Measurements from ENCODE around the gene PTPRC. TPM values are rescaled to one million over a fixed set of nuclear protein-coding genes. Genes with fewer than 3 reads are reported as not detected.
A peak's percentile ranks its signal among the peaks of the same experiment; 100 is the strongest.

Gene PTPRC
- total and polyA plus RNA-seq, 12 donors, result 1.0 to 62.7 (median 5.3) TPM

GRCh38 chr1:198662821-198663220, 24.0 kb downstream of the PTPRC start:
- intact Hi-C loops (cut with DNase I), result no loop called here
- WGBS, 2 donors, result 86 to 87% methylated on average over 5 of the region's 5 CpGs
- peak overlapping the region in 1 of 10 donors; percentile 87 for H3K27ac ChIP-seq

GRCh38 chr1:198664068-198664788, 25.4 kb downstream of the PTPRC start:
- WGBS, 2 donors, result 64 to 75% methylated on average over 7 of the region's 7 CpGs
- Histone ChIP-seq H3K36me3 (peaks cover 0 to 12% (median 0%) of the 10 kb centered on the region in 9 donors), H3K9me3 (no peaks in the 10 kb centered on the region), H3K27ac (peak overlapping the region in 1 of 10 donors; percentile 87), H3K27me3 (no peaks in the 10 kb centered on the region), H3K4me3 (peak overlapping the region in 1 of 10 donors; percentile 23), H3K4me1 (peaks cover 0 to 88% (median 0%) of the 10 kb centered on the region in 9 donors)
- no peak for TF ChIP-seq CTCF (IDR thresholded peaks at IDR 0.05)
- ATAC-seq, result peak in 3 of 8 donors; percentile 44 to 64 (median 49)
- intact Hi-C loops (cut with DNase I), result no loop called here
- no peak for DNase-seq

More at GRCh38 chr1:198662821-198663220, 24.0 kb downstream of the PTPRC start:
- Histone ChIP-seq H3K9me3 (no peaks in the 10 kb centered on the region), H3K4me1 (peaks cover 0 to 88% (median 0%) of the 10 kb centered on the region in 9 donors), H3K27me3 (no peaks in the 10 kb centered on the region), H3K4me3 (peak overlapping the region in 1 of 10 donors; percentile 1), H3K36me3 (peaks cover 0 to 12% (median 0%) of the 10 kb centered on the region in 9 donors)
- no peak for DNase-seq
- no peak for TF ChIP-seq CTCF (IDR thresholded peaks at IDR 0.05)
- ATAC-seq, result no peak

GRCh38 chr1:198667186-198667585, 28.3 kb downstream of the PTPRC start:
- DNase-seq (no peak), ATAC-seq (no peak)
- H3K36me3 ChIP-seq, result peaks cover 0 to 12% (median 0%) of the 10 kb centered on the region in 9 donors
- no peaks in the 10 kb centered on the region for H3K9me3 ChIP-seq
- peaks cover 0 to 97% (median 0%) of the 10 kb centered on the region in 9 donors for H3K4me1 ChIP-seq
- H3K27me3 ChIP-seq, result no peaks in the 10 kb centered on the region
- intact Hi-C loops (cut with DNase I), result no loop called here
- H3K27ac ChIP-seq, result peak overlapping the region in 1 of 10 donors; percentile 22
- TF ChIP-seq CTCF (IDR thresholded peaks at IDR 0.05), result no peak
- no peak overlapping the region for H3K4me3 ChIP-seq

- peak overlapping the region in 1 of 10 donors; percentile 69 for H3K27ac ChIP-seq
Observed at GRCh38 chr1:198667807-198668206, 29.0 kb downstream of the PTPRC start.

More at GRCh38 chr1:198667807-198668206, 29.0 kb downstream of the PTPRC start:
- no peaks in the 10 kb centered on the region for H3K27me3 ChIP-seq
- no peak overlapping the region for H3K4me3 ChIP-seq
- DNase-seq, result no peak
- intact Hi-C loops (cut with DNase I), result no loop called here
- TF ChIP-seq CTCF (IDR thresholded peaks at IDR 0.05), result no peak
- H3K4me1 ChIP-seq, result peaks cover 0 to 99% (median 0%) of the 10 kb centered on the region in 9 donors
- H3K36me3 ChIP-seq, result peaks cover 0 to 12% (median 0%) of the 10 kb centered on the region in 9 donors
- no peaks in the 10 kb centered on the region for H3K9me3 ChIP-seq
- ATAC-seq, result no peak

All from heart right ventricle (tissue), 16 donors.